Esophagus (tissue), 2 donors: ENCODE data around the gene TSACC. TPM values are rescaled to one million over a fixed set of nuclear protein-coding genes. Genes with fewer than 3 reads are reported as not detected.

Experiments used
- H3K27ac ChIP-seq, 2 donors: one replicate each; pipeline ENCODE4 v1.5.1; 2013; ENCODE audit warnings: low read depth in 2 of 2, mild to moderate bottlenecking in 2 of 2, inconsistent platforms in 1 of 2, low read length in 1 of 2, moderate library complexity in 1 of 2
- H3K27me3 ChIP-seq, 2 donors: one replicate each; pipeline ENCODE4 v1.6.1; 2013; ENCODE audit warnings: low read length in 2 of 2, control low read depth in 1 of 2, mild to moderate bottlenecking in 1 of 2; ENCODE audit not compliant: insufficient read depth in 2 of 2, control insufficient read depth in 1 of 2
- H3K36me3 ChIP-seq, 2 donors: one replicate each; pipeline ENCODE4 v1.6.1; 2013; ENCODE audit warnings: low read length in 1 of 2; ENCODE audit not compliant: control insufficient read depth in 2 of 2, insufficient read depth in 2 of 2
- H3K4me1 ChIP-seq, 2 donors: one replicate each; pipeline ENCODE4 v1.6.1; 2013; ENCODE audit warnings: low read length in 1 of 2; ENCODE audit not compliant: control insufficient read depth in 2 of 2, insufficient read depth in 2 of 2
- H3K4me3 ChIP-seq, 2 donors: one replicate each; pipeline ENCODE4 v1.5.1; 2013; ENCODE audit warnings: low read length in 2 of 2, mild to moderate bottlenecking in 2 of 2, low read depth in 1 of 2, moderate library complexity in 1 of 2
- H3K9me3 ChIP-seq, 2 donors: one replicate each; pipeline ENCODE4 v1.6.1; 2013; ENCODE audit warnings: mild to moderate bottlenecking in 2 of 2, low read depth in 1 of 2, low read length in 1 of 2, moderate library complexity in 1 of 2; ENCODE audit not compliant: control insufficient read depth in 2 of 2, insufficient read depth in 1 of 2
- WGBS, 2 donors: extraction: QIAGEN DNeasy Blood & Tissue Kit; methylation state at CpG; one replicate each; pipeline ENCODE4 v1.1.7; 2013; 5-methylcytosine and 5-hydroxymethylcytosine counted together
- polyA plus RNA-seq, 2 donors: library from polyadenylated mRNA; stranded (reverse); fragments of 200-250 nt; gene quantifications; one replicate each; pipeline ENCODE4 v1.2.3, GENCODE V29; 2013
- donor health status: healthy with polysubstance abuse.
- donor health status: Bipolar disorder and iron deficiency.

Gene TSACC
- under 1 TPM; 0.33 to 0.40 TPM for polyA plus RNA-seq

DNA sequence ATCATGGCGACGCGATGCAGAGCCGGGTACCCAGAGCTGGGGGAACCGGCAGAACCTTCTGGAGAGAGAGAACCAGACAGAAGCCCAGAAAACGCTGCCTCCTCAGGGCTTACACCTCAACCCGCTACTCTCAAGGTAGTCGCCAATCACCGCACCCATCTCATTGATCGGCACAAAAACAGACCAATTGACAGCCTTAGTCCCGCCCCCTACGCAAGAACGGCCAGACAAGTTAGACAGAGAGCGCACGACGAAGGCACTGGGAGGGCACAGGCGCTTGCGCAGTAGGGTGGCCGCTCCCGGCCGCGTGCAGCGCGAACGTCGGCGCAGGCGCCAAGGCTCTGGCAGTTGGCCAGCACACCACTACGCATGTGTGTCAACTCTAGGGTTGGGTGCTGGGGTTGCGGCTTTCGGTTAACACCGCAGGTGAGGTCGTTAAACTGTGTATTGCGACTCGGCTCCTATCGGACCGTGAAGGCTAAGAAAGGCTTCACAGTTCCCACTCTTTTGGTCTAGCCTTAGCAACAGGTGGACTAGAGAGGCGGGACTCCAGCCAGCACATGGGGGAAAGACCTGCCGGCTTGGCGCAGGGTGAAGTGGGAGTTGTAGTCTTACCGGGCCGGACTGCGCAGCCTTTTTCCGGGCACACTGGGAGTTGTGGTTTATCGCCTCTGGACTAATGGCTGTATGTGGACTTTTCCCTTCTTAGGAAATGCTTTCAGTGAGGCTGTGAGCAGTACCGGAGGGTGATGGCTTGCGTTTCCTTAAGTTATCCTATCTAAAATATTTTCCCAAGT is at the start of gene TSACC, which contains the start of gene CCT3:
Gene TSACC, plus strand, starts transcription at position 347 of the 797 bp plus-strand sequence. CDS start 1,232 bp downstream, outside the sequence.
Gene CCT3, minus strand, starts transcription at position 113 of the 797 bp plus-strand sequence. Its CDS starts 108 bp downstream, at position 5.
- H3K4me1 ChIP-seq = peaks cover 0 to 3% of the 10 kb centered on the region in 2 donors
- peaks cover 0 to 3% of the 10 kb centered on the region in 2 donors for H3K36me3 ChIP-seq
- peak within 1 kb of the TSS; percentile 78 to 90 for H3K4me3 ChIP-seq
- H3K9me3 ChIP-seq = no peaks in the 10 kb centered on the region
- no peaks in the 10 kb centered on the region for H3K27me3 ChIP-seq
- peak within 1 kb of the TSS; percentile 69 to 84 for H3K27ac ChIP-seq
- 0% methylated on average over 47 of the region's 47 CpGs for WGBS, 2 donors

GRCh38 chr1:156289857-156290256 is 48.5 kb upstream of the TSACC start:
- no peaks in the 10 kb centered on the region for H3K9me3 ChIP-seq
- H3K36me3 ChIP-seq = peaks cover 0 to 24% of the 10 kb centered on the region in 2 donors
- H3K27ac ChIP-seq = no peak overlapping the region
- H3K27me3 ChIP-seq = no peaks in the 10 kb centered on the region
- peaks cover 6 to 26% of the 10 kb centered on the region in 2 donors for H3K4me1 ChIP-seq
- no peak overlapping the region for H3K4me3 ChIP-seq

- Histone ChIP-seq H3K4me3 (peak overlapping the region; percentile 34 to 45), H3K9me3 (no peaks in the 10 kb centered on the region), H3K27ac (peak overlapping the region; percentile 61 to 89), H3K4me1 (peaks cover 5 to 29% of the 10 kb centered on the region in 2 donors), H3K36me3 (peaks cover 0 to 12% of the 10 kb centered on the region in 2 donors), H3K27me3 (no peaks in the 10 kb centered on the region)
- WGBS, 2 donors = 24% methylated on average over 37 of the region's 37 CpGs
Observed at GRCh38 chr1:156291226-156292061, 46.9 kb upstream of the TSACC start.

GRCh38 chr1:156293098-156293434 is 45.3 kb upstream of the TSACC start:
- Histone ChIP-seq H3K4me1 (peaks cover 5 to 28% of the 10 kb centered on the region in 2 donors), H3K27me3 (no peaks in the 10 kb centered on the region), H3K36me3 (peaks cover 0 to 10% of the 10 kb centered on the region in 2 donors), H3K9me3 (no peaks in the 10 kb centered on the region), H3K4me3 (no peak overlapping the region), H3K27ac (peak overlapping the region in 1 of 2 donors; percentile 89)
- 79 to 83% methylated on average over 8 of the region's 8 CpGs for WGBS, 2 donors

GRCh38 chr1:156293895-156294294 is 44.4 kb upstream of the TSACC start:
- H3K27ac ChIP-seq = no peak overlapping the region
- H3K27me3 ChIP-seq = no peaks in the 10 kb centered on the region
- H3K36me3 ChIP-seq = peaks cover 0 to 8% of the 10 kb centered on the region in 2 donors
- no peaks in the 10 kb centered on the region for H3K9me3 ChIP-seq
- H3K4me1 ChIP-seq = peaks cover 5 to 28% of the 10 kb centered on the region in 2 donors
- no peak overlapping the region for H3K4me3 ChIP-seq
- 88 to 90% methylated on average over 9 of the region's 9 CpGs for WGBS, 2 donors

GRCh38 chr1:156295391-156295947 is 42.9 kb upstream of the TSACC start, which contains the start of gene GLMP:
Gene GLMP (minus strand): TSS chr1:156295679. CDS start chr1:156295645, 34 bp downstream.
- H3K36me3 ChIP-seq = peaks cover 0 to 7% of the 10 kb centered on the region in 2 donors
- H3K9me3 ChIP-seq = no peaks in the 10 kb centered on the region
- peaks cover 5 to 28% of the 10 kb centered on the region in 2 donors for H3K4me1 ChIP-seq
- H3K27ac ChIP-seq = peak within 1 kb of the TSS; percentile 40 to 76
- peak within 1 kb of the TSS; percentile 69 to 92 for H3K4me3 ChIP-seq
- H3K27me3 ChIP-seq = no peaks in the 10 kb centered on the region
- 0% methylated on average over 17 of the region's 17 CpGs for WGBS, 2 donors

GRCh38 chr1:156298852-156299357 is 39.4 kb upstream of the TSACC start, which contains the start of gene VHLL:
Gene VHLL (minus strand): TSS chr1:156299307. CDS start chr1:156299189, 118 bp downstream.
- Histone ChIP-seq H3K9me3 (no peaks in the 10 kb centered on the region), H3K27ac (no peak within 1 kb of the TSS), H3K4me1 (peaks cover 5 to 10% of the 10 kb centered on the region in 2 donors), H3K36me3 (peaks cover 0 to 1% of the 10 kb centered on the region in 2 donors), H3K27me3 (no peaks in the 10 kb centered on the region), H3K4me3 (no peak within 1 kb of the TSS)
- 89% methylated on average over 19 of the region's 19 CpGs for WGBS, 2 donors

DNA sequence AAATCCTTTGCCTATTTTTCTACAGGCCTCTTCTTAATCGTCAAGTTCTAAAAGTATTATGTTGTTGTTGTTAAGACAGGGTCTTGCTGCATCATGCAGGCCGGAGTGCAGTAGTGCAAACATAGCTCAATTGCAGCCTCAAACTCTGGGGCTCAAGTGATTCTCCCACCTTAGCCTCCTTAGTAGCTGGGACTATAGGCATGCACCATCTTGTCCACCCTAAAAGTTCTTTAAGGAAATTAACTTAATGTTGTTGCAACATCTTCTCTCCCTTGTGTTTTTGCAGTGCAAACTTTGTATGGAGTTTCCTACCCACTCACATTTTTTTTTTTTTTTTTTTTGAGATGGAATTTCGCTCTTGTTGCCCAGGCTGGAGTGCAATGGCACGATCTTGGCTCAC is 35.1 kb upstream of the TSACC start:
- Histone ChIP-seq H3K9me3 (no peaks in the 10 kb centered on the region), H3K4me1 (peaks cover 0 to 3% of the 10 kb centered on the region in 2 donors), H3K4me3 (no peak overlapping the region), H3K27ac (no peak overlapping the region), H3K36me3 (peaks cover 0 to 6% of the 10 kb centered on the region in 2 donors), H3K27me3 (no peaks in the 10 kb centered on the region)
- WGBS, 2 donors = 86% methylated on average over 4 of the region's 4 CpGs

GRCh38 chr1:156305215-156305614 is 33.1 kb upstream of the TSACC start:
- no peak overlapping the region for H3K4me3 ChIP-seq
- H3K9me3 ChIP-seq = no peaks in the 10 kb centered on the region
- peaks cover 10 to 11% of the 10 kb centered on the region in 2 donors for H3K36me3 ChIP-seq
- 73 to 74% methylated on average over 2 of the region's 2 CpGs for WGBS, 2 donors
- H3K27ac ChIP-seq = no peak overlapping the region
- H3K27me3 ChIP-seq = no peaks in the 10 kb centered on the region
- H3K4me1 ChIP-seq = peaks cover 0 to 3% of the 10 kb centered on the region in 2 donors
